ENCODE results near the gene SLC17A2. TPM values are rescaled to one million over a fixed set of nuclear protein-coding genes. Genes with fewer than 3 reads are reported as not detected.

The SLC17A2 gene, protein sequence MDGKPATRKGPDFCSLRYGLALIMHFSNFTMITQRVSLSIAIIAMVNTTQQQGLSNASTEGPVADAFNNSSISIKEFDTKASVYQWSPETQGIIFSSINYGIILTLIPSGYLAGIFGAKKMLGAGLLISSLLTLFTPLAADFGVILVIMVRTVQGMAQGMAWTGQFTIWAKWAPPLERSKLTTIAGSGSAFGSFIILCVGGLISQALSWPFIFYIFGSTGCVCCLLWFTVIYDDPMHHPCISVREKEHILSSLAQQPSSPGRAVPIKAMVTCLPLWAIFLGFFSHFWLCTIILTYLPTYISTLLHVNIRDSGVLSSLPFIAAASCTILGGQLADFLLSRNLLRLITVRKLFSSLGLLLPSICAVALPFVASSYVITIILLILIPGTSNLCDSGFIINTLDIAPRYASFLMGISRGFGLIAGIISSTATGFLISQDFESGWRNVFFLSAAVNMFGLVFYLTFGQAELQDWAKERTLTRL
- total RNA-seq: 1.7 TPM in 1 of 2 replicates, not detected in the other

DNA sequence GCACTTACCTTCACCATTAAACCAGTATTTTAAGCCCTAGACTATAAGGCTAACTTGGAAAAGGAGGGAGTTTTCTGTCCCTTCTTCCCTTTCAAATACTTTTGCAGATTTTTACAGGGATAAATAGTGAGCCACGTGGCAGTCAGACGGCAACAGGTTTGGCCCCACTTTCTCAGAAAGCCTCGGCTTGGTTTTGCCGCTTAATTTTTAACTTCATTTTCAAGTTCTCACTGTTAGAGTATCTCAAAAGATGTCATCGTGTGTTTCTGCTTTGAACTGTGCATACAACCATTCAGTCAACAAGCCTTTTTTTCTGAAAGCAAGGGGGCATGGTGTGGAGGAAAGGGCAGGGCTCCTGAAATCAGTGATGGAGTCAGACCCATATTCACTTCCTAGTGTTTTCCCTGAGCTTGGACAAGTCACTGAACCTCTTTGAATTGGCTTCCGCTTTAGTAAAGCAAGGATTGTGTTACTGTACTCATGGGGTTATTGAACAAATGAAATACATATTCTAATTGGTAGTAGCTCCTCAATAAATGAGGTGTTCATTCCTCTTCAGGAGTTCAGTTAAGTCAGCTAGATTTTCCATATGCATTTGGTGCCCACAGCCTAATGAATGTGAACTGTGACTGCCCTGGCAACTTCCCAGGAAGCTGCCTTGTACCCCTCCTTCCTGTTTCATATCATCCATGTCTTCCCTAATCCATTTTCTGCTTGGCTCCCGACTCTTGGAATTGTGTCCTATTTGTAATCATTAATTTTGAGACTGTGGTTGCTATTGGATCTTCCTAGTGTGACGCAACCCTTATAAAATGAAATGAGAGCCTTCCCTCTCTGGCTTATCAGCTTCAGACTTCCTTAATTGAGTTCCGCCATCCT lies at the start of gene SLC17A2:
Gene SLC17A2, minus strand, starts transcription at position 160 of the 879 bp plus-strand sequence. CDS start 4,895 bp downstream, outside the sequence.

GRCh38 chr6:25962149-25963127 lies 31.9 kb upstream of the SLC17A2 start, which contains the start of gene TRIM38:
TRIM38 (plus strand) TSS chr6:25962802; CDS start chr6:25966523, 3,721 bp downstream.

GRCh38 chr6:25874118-25874517 lies 56.4 kb downstream of the SLC17A2 start, which contains the start of gene SLC17A3:
SLC17A3 (minus strand) TSS chr6:25874243; CDS start chr6:25868387, 5,856 bp downstream.

Other genes starting within 250 kb of the SLC17A2 start
- gene SLC17A4, start 175.9 kb downstream of the SLC17A2 start, total RNA-seq: not detected in 2 replicates
- not detected in 2 replicates for gene SLC17A1, start 98.6 kb downstream of the SLC17A2 start, total RNA-seq
- not detected in 2 replicates for gene SLC17A3, start 56.4 kb downstream of the SLC17A2 start, total RNA-seq
- gene TRIM38, start 32.1 kb upstream of the SLC17A2 start, total RNA-seq: 7.7 and 14.0 TPM in 2 replicates
- gene HFE, start 156.7 kb upstream of the SLC17A2 start, total RNA-seq: 6.2 and 8.7 TPM in 2 replicates